ENCODE measurements around the gene MMP17.

Gene MMP17

DNA sequence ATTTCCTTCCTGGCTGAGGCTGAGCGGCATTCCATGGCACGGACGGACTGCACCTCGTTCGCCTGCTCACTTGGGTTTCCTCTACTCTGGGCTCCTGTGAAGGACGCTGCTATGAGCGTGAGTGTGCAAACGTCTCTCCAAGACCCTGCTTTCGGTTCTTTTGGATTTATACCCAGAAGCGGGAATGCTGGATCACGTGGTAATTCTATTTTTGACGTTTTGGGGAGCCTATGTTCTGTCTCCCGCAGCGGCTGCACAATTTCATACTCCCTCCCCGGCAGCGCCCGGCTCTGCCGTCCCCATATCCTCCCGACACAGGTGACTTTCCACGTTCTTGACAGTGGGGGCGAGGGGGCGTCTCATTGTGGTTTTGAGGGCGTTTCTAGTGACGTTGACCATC lies 20.6 kb downstream of the MMP17 start:
- TF ChIP-seq, protein P1, sequence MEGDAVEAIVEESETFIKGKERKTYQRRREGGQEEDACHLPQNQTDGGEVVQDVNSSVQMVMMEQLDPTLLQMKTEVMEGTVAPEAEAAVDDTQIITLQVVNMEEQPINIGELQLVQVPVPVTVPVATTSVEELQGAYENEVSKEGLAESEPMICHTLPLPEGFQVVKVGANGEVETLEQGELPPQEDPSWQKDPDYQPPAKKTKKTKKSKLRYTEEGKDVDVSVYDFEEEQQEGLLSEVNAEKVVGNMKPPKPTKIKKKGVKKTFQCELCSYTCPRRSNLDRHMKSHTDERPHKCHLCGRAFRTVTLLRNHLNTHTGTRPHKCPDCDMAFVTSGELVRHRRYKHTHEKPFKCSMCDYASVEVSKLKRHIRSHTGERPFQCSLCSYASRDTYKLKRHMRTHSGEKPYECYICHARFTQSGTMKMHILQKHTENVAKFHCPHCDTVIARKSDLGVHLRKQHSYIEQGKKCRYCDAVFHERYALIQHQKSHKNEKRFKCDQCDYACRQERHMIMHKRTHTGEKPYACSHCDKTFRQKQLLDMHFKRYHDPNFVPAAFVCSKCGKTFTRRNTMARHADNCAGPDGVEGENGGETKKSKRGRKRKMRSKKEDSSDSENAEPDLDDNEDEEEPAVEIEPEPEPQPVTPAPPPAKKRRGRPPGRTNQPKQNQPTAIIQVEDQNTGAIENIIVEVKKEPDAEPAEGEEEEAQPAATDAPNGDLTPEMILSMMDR (IDR thresholded peaks at IDR 0.05; ENCODE audit: low read depth, low read length, missing control alignments): no peak
- H3K4me3 ChIP-seq (replicated peaks; ENCODE audit: low read depth, low read length): no peak overlapping the region
- no peak for DNase-seq (ENCODE audit: extremely low read depth, low read depth)

DNA sequence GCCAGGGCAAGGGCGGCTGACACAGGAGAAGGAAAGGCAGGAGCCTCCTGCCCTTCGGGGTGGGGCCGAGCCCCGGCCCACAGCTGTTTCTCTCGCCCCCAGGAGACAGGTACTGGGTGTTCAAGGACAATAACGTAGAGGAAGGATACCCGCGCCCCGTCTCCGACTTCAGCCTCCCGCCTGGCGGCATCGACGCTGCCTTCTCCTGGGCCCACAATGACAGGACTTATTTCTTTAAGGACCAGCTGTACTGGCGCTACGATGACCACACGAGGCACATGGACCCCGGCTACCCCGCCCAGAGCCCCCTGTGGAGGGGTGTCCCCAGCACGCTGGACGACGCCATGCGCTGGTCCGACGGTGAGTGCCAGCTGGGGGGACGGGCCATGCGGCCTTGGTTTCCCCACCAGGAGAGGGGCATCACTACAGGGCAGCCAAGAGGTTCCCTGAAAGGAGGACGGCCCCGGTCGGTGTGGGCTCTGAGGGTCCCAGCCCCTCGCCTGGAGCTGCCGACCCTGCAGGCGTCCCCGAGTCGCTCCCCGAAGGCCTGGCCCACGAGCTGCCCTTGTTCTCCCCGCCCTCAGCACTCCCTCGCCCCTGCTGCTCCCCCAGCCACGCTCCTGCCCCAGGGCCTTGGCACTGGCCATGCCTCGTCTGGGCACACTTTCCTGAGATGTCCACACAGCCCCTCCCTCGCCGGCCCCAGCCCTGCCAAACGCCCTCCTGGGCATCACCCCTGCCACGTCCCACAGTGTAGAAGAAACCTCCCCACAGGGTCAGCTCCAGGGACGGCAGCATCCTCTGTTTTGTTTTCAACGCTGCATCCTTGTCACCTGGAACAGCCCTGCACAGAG lies 21.7 kb downstream of the MMP17 start:
- TF ChIP-seq, protein P1 (IDR thresholded peaks at IDR 0.05; ENCODE audit: low read depth, low read length, missing control alignments): no peak

DNA sequence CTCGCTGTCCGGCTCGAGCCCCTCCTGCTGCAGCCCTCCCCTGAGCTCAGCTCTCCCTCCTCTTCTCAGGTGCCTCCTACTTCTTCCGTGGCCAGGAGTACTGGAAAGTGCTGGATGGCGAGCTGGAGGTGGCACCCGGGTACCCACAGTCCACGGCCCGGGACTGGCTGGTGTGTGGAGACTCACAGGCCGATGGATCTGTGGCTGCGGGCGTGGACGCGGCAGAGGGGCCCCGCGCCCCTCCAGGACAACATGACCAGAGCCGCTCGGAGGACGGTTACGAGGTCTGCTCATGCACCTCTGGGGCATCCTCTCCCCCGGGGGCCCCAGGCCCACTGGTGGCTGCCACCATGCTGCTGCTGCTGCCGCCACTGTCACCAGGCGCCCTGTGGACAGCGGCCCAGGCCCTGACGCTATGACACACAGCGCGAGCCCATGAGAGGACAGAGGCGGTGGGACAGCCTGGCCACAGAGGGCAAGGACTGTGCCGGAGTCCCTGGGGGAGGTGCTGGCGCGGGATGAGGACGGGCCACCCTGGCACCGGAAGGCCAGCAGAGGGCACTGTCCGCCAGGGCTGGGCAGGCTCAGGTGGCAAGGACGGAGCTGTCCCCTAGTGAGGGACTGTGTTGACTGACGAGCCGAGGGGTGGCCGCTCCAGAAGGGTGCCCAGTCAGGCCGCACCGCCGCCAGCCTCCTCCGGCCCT lies 22.8 kb downstream of the MMP17 start:
- TF ChIP-seq, protein P1 (IDR thresholded peaks at IDR 0.05; ENCODE audit: low read depth, low read length, missing control alignments): peak; percentile 27
- no peak overlapping the region for H3K4me3 ChIP-seq (replicated peaks; ENCODE audit: low read depth, low read length)
- no peak for DNase-seq (ENCODE audit: extremely low read depth, low read depth)

More for the DNA sequence above, 21.7 kb downstream of the MMP17 start:
- H3K4me3 ChIP-seq (replicated peaks; ENCODE audit: low read depth, low read length): no peak overlapping the region
- DNase-seq (ENCODE audit: extremely low read depth, low read depth): no peak

DNA sequence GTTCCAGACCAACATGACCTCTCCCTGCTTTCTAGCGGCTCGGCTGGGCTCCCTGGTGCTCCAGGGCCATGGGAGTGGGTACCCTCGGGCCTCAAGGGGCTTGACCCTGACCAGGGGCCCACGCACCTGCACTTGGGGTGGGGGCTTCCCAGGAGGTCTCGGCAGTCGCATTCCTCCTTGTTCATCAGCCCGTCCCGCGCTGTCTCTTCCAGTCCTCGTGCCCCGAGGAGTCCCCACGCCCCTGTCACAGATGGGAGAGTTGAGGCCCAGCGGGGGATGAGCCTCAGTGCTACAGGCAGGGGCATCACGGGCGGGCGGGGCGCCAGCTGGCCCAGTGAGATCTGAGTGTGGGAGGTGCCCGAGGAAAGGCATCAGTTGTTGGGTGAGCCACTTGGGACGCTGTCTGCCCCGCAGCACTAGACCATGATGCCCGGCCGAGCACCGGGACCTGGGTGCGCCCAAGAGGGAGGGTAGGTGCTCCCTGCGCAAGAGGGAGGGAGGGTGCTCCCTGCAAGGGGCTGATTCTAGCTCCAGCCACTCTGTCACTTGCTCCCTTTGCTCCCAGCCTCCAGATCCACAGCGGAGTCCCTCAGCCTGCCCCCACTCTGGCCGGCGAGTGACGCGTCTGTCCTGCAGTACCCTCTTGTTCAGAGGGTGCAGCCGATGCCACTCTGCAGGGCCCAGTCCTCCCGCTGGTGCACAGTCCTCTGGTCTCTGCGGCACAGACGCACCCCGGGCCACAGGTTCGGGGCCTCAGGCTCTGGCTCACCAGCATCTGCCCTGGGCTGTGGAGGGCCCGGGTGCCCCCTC lies 23.8 kb downstream of the MMP17 start:
- H3K4me3 ChIP-seq (replicated peaks; ENCODE audit: low read depth, low read length): no peak overlapping the region
- no peak for DNase-seq (ENCODE audit: extremely low read depth, low read depth)
- TF ChIP-seq, protein P1 (IDR thresholded peaks at IDR 0.05; ENCODE audit: low read depth, low read length, missing control alignments): no peak

DNA sequence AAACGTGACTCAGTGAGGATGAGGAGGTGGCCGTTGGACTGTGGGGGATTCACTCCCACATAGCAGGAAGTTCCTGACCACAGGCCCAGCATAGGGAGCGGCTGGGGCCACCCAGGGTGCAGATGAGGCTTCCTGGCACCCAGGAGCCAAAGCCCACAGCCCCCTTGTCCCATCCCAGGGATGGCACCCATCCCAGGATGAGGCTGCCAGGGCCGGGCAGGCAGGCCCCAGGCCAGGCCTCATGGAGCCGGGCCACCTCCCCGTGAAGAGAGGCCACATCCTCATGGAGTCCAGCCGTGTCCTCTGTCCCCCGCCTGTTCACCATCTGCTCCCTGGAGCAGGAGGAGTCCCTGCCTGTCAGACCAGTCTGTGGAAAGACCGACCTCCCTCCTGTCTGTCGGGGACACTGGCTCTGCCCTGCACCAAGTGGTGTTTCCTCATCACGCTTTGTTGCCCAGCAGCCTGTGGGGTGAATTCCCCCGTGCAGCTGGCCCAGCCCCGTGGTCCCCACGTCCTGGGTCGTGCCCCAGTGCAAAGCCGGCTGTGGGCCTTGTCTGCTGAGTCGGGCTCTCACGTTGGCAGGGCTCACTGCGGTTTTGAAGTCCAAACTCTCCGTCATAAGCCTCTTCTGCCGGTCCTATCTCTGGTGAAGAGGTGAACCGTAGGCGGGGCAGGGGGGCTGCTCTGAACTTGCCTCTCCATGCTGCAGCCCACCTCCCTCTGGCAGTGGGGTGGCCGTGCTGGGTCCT lies 24.5 kb downstream of the MMP17 start:
- no peak overlapping the region for H3K4me3 ChIP-seq (replicated peaks; ENCODE audit: low read depth, low read length)
- no peak for DNase-seq (ENCODE audit: extremely low read depth, low read depth)
- TF ChIP-seq, protein P1 (IDR thresholded peaks at IDR 0.05; ENCODE audit: low read depth, low read length, missing control alignments): no peak
